Stimulated activated naive B cell treated with anti-CD40 and anti-IgM and Interleukin-4, amounts not matched to agents 10 μg/mL and 1 μg/mL and 100 μg/mL, for 72 hours (primary cell): ENCODE data around the gene TNS3.

ENCODE experiments used
- ATAC-seq, 2 donors: fragments of 150-1000 bp; cut with Tn5 transposase; replicated peaks; 2 replicates each; pipeline ENCODE4 v1.10.0; 2021; ENCODE audit warnings: moderate library complexity in 1 of 2
- DNase-seq: peaks from one replicate; pipeline ENCODE4 v3.0.0; 2021
- H3K27ac Mint-ChIP-seq: one replicate; pipeline ENCODE4 v1.8.0; 2022; ENCODE audit warnings: mild to moderate bottlenecking, mixed read lengths
- H3K27me3 Mint-ChIP-seq, 2 donors: one replicate each; pipeline ENCODE4 v1.8.0; 2022; ENCODE audit warnings: mixed read lengths in 2 of 2
- H3K36me3 Mint-ChIP-seq, 2 donors: one replicate each; pipeline ENCODE4 v1.8.0; 2022; ENCODE audit warnings: mixed read lengths in 2 of 2, mild to moderate bottlenecking in 1 of 2
- H3K4me1 Mint-ChIP-seq, 2 donors: one replicate each; pipeline ENCODE4 v1.8.0; 2022; ENCODE audit warnings: mixed read lengths in 2 of 2, mild to moderate bottlenecking in 1 of 2
- H3K4me3 Mint-ChIP-seq, 2 donors: one replicate each; pipeline ENCODE4 v1.8.0; 2022; ENCODE audit warnings: mild to moderate bottlenecking in 2 of 2, mixed read lengths in 2 of 2, moderate library complexity in 1 of 2
- H3K9me3 Mint-ChIP-seq, 2 donors: one replicate each; pipeline ENCODE4 v1.8.0; 2022; ENCODE audit warnings: mixed read lengths in 2 of 2, mild to moderate bottlenecking in 1 of 2

TNS3 gene

GRCh38 chr7:47301105-47301477 is 280.8 kb downstream of the TNS3 start:
- DNase-seq (no peak), ATAC-seq (no peak)
- no peak overlapping the region for H3K4me3 Mint-ChIP-seq
- no peaks in the 10 kb centered on the region for H3K9me3 Mint-ChIP-seq
- H3K27me3 Mint-ChIP-seq = no peaks in the 10 kb centered on the region
- H3K4me1 Mint-ChIP-seq = no peaks in the 10 kb centered on the region
- H3K27ac Mint-ChIP-seq = no peak overlapping the region
- H3K36me3 Mint-ChIP-seq = peaks cover 7 to 37% of the 10 kb centered on the region in 2 donors

- DNase-seq = no peak
Measured at GRCh38 chr7:47300472-47301104, 281.3 kb downstream of the TNS3 start.

GRCh38 chr7:47299496-47299895 is 282.4 kb downstream of the TNS3 start:
- Mint-ChIP-seq H3K9me3 (no peaks in the 10 kb centered on the region), H3K4me1 (no peaks in the 10 kb centered on the region), H3K4me3 (no peak overlapping the region), H3K27me3 (no peaks in the 10 kb centered on the region), H3K36me3 (peaks cover 8 to 49% of the 10 kb centered on the region in 2 donors), H3K27ac (no peak overlapping the region)
- no peak for DNase-seq
- no peak for ATAC-seq

More at GRCh38 chr7:47300472-47301104, 281.3 kb downstream of the TNS3 start:
- no peak overlapping the region for H3K27ac Mint-ChIP-seq
- H3K36me3 Mint-ChIP-seq = peaks cover 7 to 42% of the 10 kb centered on the region in 2 donors
- no peak overlapping the region for H3K4me3 Mint-ChIP-seq
- H3K9me3 Mint-ChIP-seq = no peaks in the 10 kb centered on the region
- ATAC-seq = no peak
- H3K4me1 Mint-ChIP-seq = no peaks in the 10 kb centered on the region
- H3K27me3 Mint-ChIP-seq = no peaks in the 10 kb centered on the region

GRCh38 chr7:47298636-47299035 is 283.3 kb downstream of the TNS3 start:
- DNase-seq = no peak
- H3K4me1 Mint-ChIP-seq = no peaks in the 10 kb centered on the region
- H3K9me3 Mint-ChIP-seq = no peaks in the 10 kb centered on the region
- ATAC-seq = no peak
- H3K27ac Mint-ChIP-seq = no peak overlapping the region
- no peak overlapping the region for H3K4me3 Mint-ChIP-seq
- H3K27me3 Mint-ChIP-seq = no peaks in the 10 kb centered on the region
- peaks cover 12 to 56% of the 10 kb centered on the region in 2 donors for H3K36me3 Mint-ChIP-seq

- no peak overlapping the region for H3K27ac Mint-ChIP-seq
- H3K27me3 Mint-ChIP-seq = no peaks in the 10 kb centered on the region
- ATAC-seq = no peak
- DNase-seq = no peak
- peaks cover 12 to 59% of the 10 kb centered on the region in 2 donors for H3K36me3 Mint-ChIP-seq
- H3K9me3 Mint-ChIP-seq = no peaks in the 10 kb centered on the region
- no peak overlapping the region for H3K4me3 Mint-ChIP-seq
- H3K4me1 Mint-ChIP-seq = no peaks in the 10 kb centered on the region
Measured at GRCh38 chr7:47297120-47297519, 284.8 kb downstream of the TNS3 start.

- ATAC-seq (no peak), DNase-seq (no peak)
- Mint-ChIP-seq H3K4me3 (no peak overlapping the region), H3K36me3 (peaks cover 11 to 60% of the 10 kb centered on the region in 2 donors), H3K4me1 (peaks cover 14 to 15% of the 10 kb centered on the region in 2 donors), H3K9me3 (no peaks in the 10 kb centered on the region), H3K27me3 (no peaks in the 10 kb centered on the region), H3K27ac (no peak overlapping the region)
Measured at GRCh38 chr7:47295606-47296005, 286.3 kb downstream of the TNS3 start.

GRCh38 chr7:47294556-47295222 is 287.2 kb downstream of the TNS3 start:
- ATAC-seq = no peak
- no peak for DNase-seq
- H3K27ac Mint-ChIP-seq = no peak overlapping the region
- H3K36me3 Mint-ChIP-seq = peaks cover 11 to 53% of the 10 kb centered on the region in 2 donors
- no peaks in the 10 kb centered on the region for H3K27me3 Mint-ChIP-seq
- no peaks in the 10 kb centered on the region for H3K9me3 Mint-ChIP-seq
- H3K4me1 Mint-ChIP-seq = peaks cover 14 to 16% of the 10 kb centered on the region in 2 donors
- no peak overlapping the region for H3K4me3 Mint-ChIP-seq

GRCh38 chr7:47293884-47294555 is 287.9 kb downstream of the TNS3 start:
- Mint-ChIP-seq H3K27me3 (no peaks in the 10 kb centered on the region), H3K4me3 (no peak overlapping the region), H3K36me3 (peaks cover 11 to 52% of the 10 kb centered on the region in 2 donors), H3K4me1 (peaks cover 14 to 16% of the 10 kb centered on the region in 2 donors), H3K27ac (no peak overlapping the region), H3K9me3 (no peaks in the 10 kb centered on the region)
- DNase-seq = no peak
- no peak for ATAC-seq

- ATAC-seq (no peak), DNase-seq (no peak)
- Mint-ChIP-seq H3K4me1 (peaks cover 14 to 16% of the 10 kb centered on the region in 2 donors), H3K4me3 (no peak overlapping the region), H3K36me3 (peaks cover 15 to 54% of the 10 kb centered on the region in 2 donors), H3K9me3 (no peaks in the 10 kb centered on the region), H3K27ac (no peak overlapping the region), H3K27me3 (no peaks in the 10 kb centered on the region)
Measured at GRCh38 chr7:47292832-47293309, 289.0 kb downstream of the TNS3 start.

GRCh38 chr7:47291461-47292081 is 290.3 kb downstream of the TNS3 start:
- DNase-seq (peak; percentile 8), ATAC-seq (peak; percentile 92 to 93)
- H3K27ac Mint-ChIP-seq = peak overlapping the region; percentile 91
- peak overlapping the region; percentile 11 to 40 for H3K4me3 Mint-ChIP-seq
- H3K4me1 Mint-ChIP-seq = peaks cover 14 to 16% of the 10 kb centered on the region in 2 donors
- no peaks in the 10 kb centered on the region for H3K9me3 Mint-ChIP-seq
- H3K36me3 Mint-ChIP-seq = peaks cover 15 to 56% of the 10 kb centered on the region in 2 donors
- H3K27me3 Mint-ChIP-seq = no peaks in the 10 kb centered on the region

- peaks cover 14 to 16% of the 10 kb centered on the region in 2 donors for H3K4me1 Mint-ChIP-seq
- H3K27ac Mint-ChIP-seq = no peak overlapping the region
- ATAC-seq (no peak), DNase-seq (no peak)
- H3K4me3 Mint-ChIP-seq = no peak overlapping the region
- peaks cover 19 to 59% of the 10 kb centered on the region in 2 donors for H3K36me3 Mint-ChIP-seq
- no peaks in the 10 kb centered on the region for H3K27me3 Mint-ChIP-seq
- H3K9me3 Mint-ChIP-seq = no peaks in the 10 kb centered on the region
Measured at GRCh38 chr7:47290867-47291266, 291.0 kb downstream of the TNS3 start.

- ATAC-seq (no peak), DNase-seq (no peak)
- no peak overlapping the region for H3K4me3 Mint-ChIP-seq
- peaks cover 23 to 59% of the 10 kb centered on the region in 2 donors for H3K36me3 Mint-ChIP-seq
- no peaks in the 10 kb centered on the region for H3K27me3 Mint-ChIP-seq
- no peak overlapping the region for H3K27ac Mint-ChIP-seq
- peaks cover 14 to 16% of the 10 kb centered on the region in 2 donors for H3K4me1 Mint-ChIP-seq
- H3K9me3 Mint-ChIP-seq = peaks cover 3% of the 10 kb centered on the region in 2 donors
Measured at GRCh38 chr7:47290466-47290865, 291.4 kb downstream of the TNS3 start.

- Mint-ChIP-seq H3K27me3 (no peaks in the 10 kb centered on the region), H3K4me3 (no peak overlapping the region), H3K9me3 (peaks cover 7% of the 10 kb centered on the region in 2 donors), H3K36me3 (peaks cover 25 to 53% of the 10 kb centered on the region in 2 donors), H3K4me1 (peaks cover 14 to 16% of the 10 kb centered on the region in 2 donors), H3K27ac (no peak overlapping the region)
- no peak for DNase-seq
- no peak for ATAC-seq
Measured at GRCh38 chr7:47288060-47288459, 293.9 kb downstream of the TNS3 start.

- DNase-seq (no peak), ATAC-seq (no peak)
- Mint-ChIP-seq H3K9me3 (peaks cover 7% of the 10 kb centered on the region in 2 donors), H3K27ac (no peak overlapping the region), H3K4me3 (no peak overlapping the region), H3K27me3 (no peaks in the 10 kb centered on the region), H3K36me3 (peaks cover 26 to 60% of the 10 kb centered on the region in 2 donors), H3K4me1 (peaks cover 3 to 5% of the 10 kb centered on the region in 2 donors)
Measured at GRCh38 chr7:47285860-47286491, 295.9 kb downstream of the TNS3 start.
